ENCODE data around the gene ADAMTSL3. TPM values are rescaled to one million over a fixed set of nuclear protein-coding genes. Genes with fewer than 3 reads are reported as not detected.

Gene ADAMTSL3
- total and polyA plus RNA-seq, 2 of the 8 experiments (the other 6 are each of a cell fraction or from before 2014, with no cell fraction given): 0.35 to 1.4 TPM

- H3K4me1 ChIP-seq (replicated peaks in 1 of 4; ENCODE audit: control insufficient read depth in 3 of 4, insufficient read depth in 4 of 4, low read length in 3 of 4): 0 out of 7 replicates have a peak, but pooled peaks cover 0 to 3% (median 0%) of the 10 kb centered on the region in 4 experiments
- 92% methylated on average over 2 of the region's 2 CpGs; no CpG with 5 or more reads in 1 of the 2 experiments for WGBS, 2 experiments (ENCODE audit: extremely low coverage in 1 of 2, insufficient coverage in 1 of 2, insufficient read length in 1 of 2, insufficient replicate concordance in 2 of 2, low coverage in 1 of 2, low lambda C conversion rate in 2 of 2, missing lambda C conversion rate in 1 of 2)
- no peak overlapping the region for H3K56ac ChIP-seq (replicated peaks; ENCODE audit: insufficient read length, low read depth, low read length)
- 0 out of 2 replicates have a peak, but pooled peaks cover 2% of the 10 kb centered on the region for H3K23me2 ChIP-seq (ENCODE audit: low read depth, low read length)
- H2BK12ac ChIP-seq (ENCODE audit: low read depth, low read length): no peak overlapping the region
- no peak overlapping the region for H2AFZ ChIP-seq (ENCODE audit: low read length)
- no peak overlapping the region; a peak in 1 of 7 replicates for H3K9ac ChIP-seq (replicated peaks in 1 of 4; ENCODE audit: extremely low read depth in 1 of 4, low read depth in 3 of 4, low read length in 3 of 4)
- H2BK5ac ChIP-seq (ENCODE audit: low read depth, low read length): no peak overlapping the region
- no peak overlapping the region for H3K14ac ChIP-seq (ENCODE audit: insufficient read length)
- no peak overlapping the region for H2BK15ac ChIP-seq (ENCODE audit: low read length)
- no peak overlapping the region for H3K4ac ChIP-seq (replicated peaks; ENCODE audit: insufficient read length, low read depth, low read length)
- no peak overlapping the region for H3K4me2 ChIP-seq (ENCODE audit: insufficient read depth in 1 of 2, low read depth in 2 of 2, low read length in 2 of 2)
- H2AK5ac ChIP-seq (ENCODE audit: low read depth, low read length): no peak overlapping the region
- no peaks in the 10 kb centered on the region for H3K79me2 ChIP-seq (ENCODE audit: control insufficient read depth in 1 of 2, insufficient read depth in 2 of 2, low read length in 2 of 2)
- H4K5ac ChIP-seq (ENCODE audit: insufficient read length, low read depth, low read length): no peak overlapping the region
- ChIA-PET CTCF (ENCODE audit: partially characterized antibody) (interaction anchor here (1.3 to 2.4 kb wide), 4 partner anchors 9 to 388 kb away, joined by 3 to 6 read pairs (median 4); no protein-coding TSS in a partner anchor), POLR2A (ENCODE audit: partially characterized antibody) (interaction anchor here (1.6 kb wide), 1 partner anchor 9 kb away, joined by 4 read pairs; no protein-coding TSS in a partner anchor)
- H3K9me3 ChIP-seq (ENCODE audit: insufficient read depth in 2 of 2, low read depth in 1 of 2, low read length in 1 of 2): no peaks in the 10 kb centered on the region
- H3K36me3 ChIP-seq (ENCODE audit: control insufficient read depth in 2 of 4, insufficient read depth in 4 of 4, low read length in 3 of 4): no peaks in the 10 kb centered on the region
- H3K18ac ChIP-seq (ENCODE audit: extremely low read depth, low read length): no peak overlapping the region
- H3K27ac ChIP-seq (ENCODE audit: low read depth, low read length): no peak overlapping the region
- H3K27me3 ChIP-seq (replicated peaks in 1 of 4; ENCODE audit: control insufficient read depth in 3 of 4, extremely low read depth in 1 of 4, insufficient read depth in 3 of 4, low read length in 3 of 4): no peaks in the 10 kb centered on the region
- H4K20me1 ChIP-seq (replicated peaks in 1 of 2; ENCODE audit: control insufficient read depth in 1 of 2, insufficient read depth in 2 of 2, low read length in 2 of 2): no peaks in the 10 kb centered on the region
- no peak overlapping the region for H2BK20ac ChIP-seq (ENCODE audit: low read length)
- no peak overlapping the region for H3K4me3 ChIP-seq (ENCODE audit: extremely low read depth in 1 of 4, insufficient read depth in 2 of 4, low read depth in 3 of 4, low read length in 4 of 4)
- DNase-seq (ENCODE audit: low read depth in 1 of 2, low spot score in 2 of 2): no peak
- no peak overlapping the region for H4K8ac ChIP-seq (ENCODE audit: extremely low read depth, insufficient read depth, low read length)
- H3K23ac ChIP-seq (ENCODE audit: insufficient read length): no peak overlapping the region
- no peak overlapping the region for H4K91ac ChIP-seq (replicated peaks; ENCODE audit: insufficient read length, low read length)
- no peaks in the 10 kb centered on the region for H3K79me1 ChIP-seq (ENCODE audit: low read depth, low read length)
- no peak overlapping the region for H2BK120ac ChIP-seq (replicated peaks; ENCODE audit: low read depth, low read length)
- peak; percentile 7 for FAIRE-seq
- TF ChIP-seq TAF1 (IDR thresholded peaks at IDR 0.05; ENCODE audit: low read depth, low read length): no peak
- no peak for TF ChIP-seq TCF12 (IDR thresholded peaks at IDR 0.05; ENCODE audit: low read depth, low read length)
- no peak for TF ChIP-seq POU5F1 (IDR thresholded peaks at IDR 0.05; ENCODE audit: low read depth, low read length)
- TF ChIP-seq, protein P1, sequence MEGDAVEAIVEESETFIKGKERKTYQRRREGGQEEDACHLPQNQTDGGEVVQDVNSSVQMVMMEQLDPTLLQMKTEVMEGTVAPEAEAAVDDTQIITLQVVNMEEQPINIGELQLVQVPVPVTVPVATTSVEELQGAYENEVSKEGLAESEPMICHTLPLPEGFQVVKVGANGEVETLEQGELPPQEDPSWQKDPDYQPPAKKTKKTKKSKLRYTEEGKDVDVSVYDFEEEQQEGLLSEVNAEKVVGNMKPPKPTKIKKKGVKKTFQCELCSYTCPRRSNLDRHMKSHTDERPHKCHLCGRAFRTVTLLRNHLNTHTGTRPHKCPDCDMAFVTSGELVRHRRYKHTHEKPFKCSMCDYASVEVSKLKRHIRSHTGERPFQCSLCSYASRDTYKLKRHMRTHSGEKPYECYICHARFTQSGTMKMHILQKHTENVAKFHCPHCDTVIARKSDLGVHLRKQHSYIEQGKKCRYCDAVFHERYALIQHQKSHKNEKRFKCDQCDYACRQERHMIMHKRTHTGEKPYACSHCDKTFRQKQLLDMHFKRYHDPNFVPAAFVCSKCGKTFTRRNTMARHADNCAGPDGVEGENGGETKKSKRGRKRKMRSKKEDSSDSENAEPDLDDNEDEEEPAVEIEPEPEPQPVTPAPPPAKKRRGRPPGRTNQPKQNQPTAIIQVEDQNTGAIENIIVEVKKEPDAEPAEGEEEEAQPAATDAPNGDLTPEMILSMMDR (IDR thresholded peaks at IDR 0.05; ENCODE audit: control extremely low read depth in 1 of 3, insufficient read depth in 1 of 3, low read depth in 1 of 3, low read length in 3 of 3): no peak
- no peak for TF ChIP-seq CBX5 (IDR thresholded peaks at IDR 0.05; ENCODE audit: low read depth, low read length)
- no peak for TF ChIP-seq HDAC6 (IDR thresholded peaks at IDR 0.05; ENCODE audit: low read depth, low read length)
- TF ChIP-seq ATF2 (IDR thresholded peaks at IDR 0.05; ENCODE audit: low read length): no peak
- no peak for TF ChIP-seq SP2 (IDR thresholded peaks at IDR 0.05; ENCODE audit: low read length)
- no peak for TF ChIP-seq KDM1A (IDR thresholded peaks at IDR 0.05; ENCODE audit: borderline replicate concordance, low read length)
- no peak for TF ChIP-seq SIRT6 (IDR thresholded peaks at IDR 0.05; ENCODE audit: low read length)
- TF ChIP-seq CHD1 (IDR thresholded peaks at IDR 0.05; ENCODE audit: low read depth, low read length): no peak
Measured at GRCh38 chr15:83733206-83733605, 79.3 kb downstream of the ADAMTSL3 start.
